AG04450 (cell line): Measurements from ENCODE around the gene EML1. TPM values are rescaled to one million over a fixed set of nuclear protein-coding genes. Genes with fewer than 3 reads are reported as not detected.

ENCODE experiments used
- CTCF ChIA-PET: fragments of 300-600, 350-600 bp; formaldehyde crosslinking; extraction: SDS; loops from one replicate; lab custom pipeline; 2022; ENCODE audit warnings: antibody characterized with exemption, inconsistent platforms; lab: Charles Lee
- POLR2A ChIA-PET: fragments of 350-600 bp; formaldehyde crosslinking; extraction: SDS; loops from one replicate; lab custom pipeline; 2021; ENCODE audit warnings: antibody characterized with exemption, inconsistent platforms; lab: Yijun Ruan, JAX
- DNase-seq: peaks from one replicate; pipeline ENCODE4 v3.0.0-alpha.2; 2011; ENCODE audit warnings: low read depth, low spot score
- H3K27ac ChIP-seq: one replicate; pipeline ENCODE4 v1.5.1; 2012; ENCODE audit warnings: low read depth, low read length, control low read depth
- H3K27me3 ChIP-seq: one replicate; pipeline ENCODE4 v1.6.0; 2012; ENCODE audit warnings: low read length; ENCODE audit not compliant: control insufficient read depth, insufficient read depth
- H3K4me3 ChIP-seq: 2 replicates; pipeline ENCODE4 v1.5.1; 2011; ENCODE audit warnings: mild to moderate bottlenecking, low read depth, low read length, control low read depth
- H3K9me3 ChIP-seq: 2 replicates; pipeline ENCODE4 v1.5.1; 2012; ENCODE audit warnings: low read length; ENCODE audit not compliant: control insufficient read depth, insufficient read depth
- CTCF ChIP-seq: IDR thresholded peaks from 2 replicates; pipeline ENCODE4 v1.5.1; 2011; ENCODE audit warnings: low read depth, low read length, control low read depth, inconsistent platforms
- polyA plus RNA-seq: library from polyadenylated mRNA; depleted of rRNA; stranded (reverse); fragments of >200 nt; gene quantifications from 2 replicates; pipeline ENCODE4 v1.2.3, GENCODE V29; 2011

Gene EML1
- polyA plus RNA-seq, 1 experiment, result 37.7 TPM

- no peaks in the 10 kb centered on the region for H3K9me3 ChIP-seq
- no peaks in the 10 kb centered on the region for H3K27me3 ChIP-seq
- no peak for DNase-seq
- no peak overlapping the region for H3K27ac ChIP-seq
- ChIA-PET POLR2A (no interaction called here), CTCF (interaction anchor here (0.9 to 1.4 kb wide), 2 partner anchors 8 to 17 kb away, joined by 3 read pairs; no protein-coding TSS in a partner anchor)
- TF ChIP-seq CTCF, result no peak
- no peak overlapping the region for H3K4me3 ChIP-seq
These were observed 109.7 kb downstream of the EML1 start for GRCh38 chr14:99902925-99903324.

GRCh38 chr14:99904506-99904905 is 111.3 kb downstream of the EML1 start:
- TF ChIP-seq CTCF, result no peak
- POLR2A ChIA-PET, result no interaction called here
- H3K27ac ChIP-seq, result no peak overlapping the region
- H3K9me3 ChIP-seq, result no peaks in the 10 kb centered on the region
- no peaks in the 10 kb centered on the region for H3K27me3 ChIP-seq
- H3K4me3 ChIP-seq, result no peak overlapping the region
- CTCF ChIA-PET, result interaction anchor here (1.0 to 2.4 kb wide), 3 partner anchors 19 to 288 kb away, joined by 3 to 7 read pairs (median 3); no protein-coding TSS in a partner anchor
- no peak for DNase-seq

GRCh38 chr14:99905121-99905520 is 111.9 kb downstream of the EML1 start:
- no peak for TF ChIP-seq CTCF
- H3K9me3 ChIP-seq, result no peaks in the 10 kb centered on the region
- no peak overlapping the region for H3K4me3 ChIP-seq
- DNase-seq, result no peak
- ChIA-PET POLR2A (no interaction called here), CTCF (interaction anchor here (1.0 to 2.4 kb wide), 2 partner anchors 19 to 288 kb away, joined by 3 to 7 read pairs; no protein-coding TSS in a partner anchor)
- H3K27me3 ChIP-seq, result no peaks in the 10 kb centered on the region
- no peak overlapping the region for H3K27ac ChIP-seq

GRCh38 chr14:99907761-99908652 is 114.8 kb downstream of the EML1 start:
- no peak overlapping the region for H3K4me3 ChIP-seq
- H3K27me3 ChIP-seq, result no peaks in the 10 kb centered on the region
- no peaks in the 10 kb centered on the region for H3K9me3 ChIP-seq
- CTCF ChIA-PET, result no interaction called here
- no peak overlapping the region for H3K27ac ChIP-seq
- no peak for TF ChIP-seq CTCF
- POLR2A ChIA-PET, result no interaction called here
- no peak for DNase-seq

- no peak for TF ChIP-seq CTCF
- CTCF ChIA-PET, result interaction anchor here (4.9 kb wide), 1 partner anchor 9 kb away, joined by 37 read pairs; no protein-coding TSS in a partner anchor
- POLR2A ChIA-PET, result no interaction called here
- Histone ChIP-seq H3K27ac (no peak overlapping the region), H3K4me3 (no peak overlapping the region), H3K9me3 (no peaks in the 10 kb centered on the region), H3K27me3 (no peaks in the 10 kb centered on the region)
- DNase-seq, result no peak
These were observed 115.5 kb downstream of the EML1 start for GRCh38 chr14:99908653-99909250.
